Suppressor macrophage treated with lipopolysaccharide for 1 hour (primary cell): Measurements from ENCODE around the gene FEV.

Source experiments
- DNase-seq, 3 donors: peaks; one replicate each; pipeline ENCODE4 v3.0.0-alpha.2; 2020 to 2022

The FEV gene

DNA sequence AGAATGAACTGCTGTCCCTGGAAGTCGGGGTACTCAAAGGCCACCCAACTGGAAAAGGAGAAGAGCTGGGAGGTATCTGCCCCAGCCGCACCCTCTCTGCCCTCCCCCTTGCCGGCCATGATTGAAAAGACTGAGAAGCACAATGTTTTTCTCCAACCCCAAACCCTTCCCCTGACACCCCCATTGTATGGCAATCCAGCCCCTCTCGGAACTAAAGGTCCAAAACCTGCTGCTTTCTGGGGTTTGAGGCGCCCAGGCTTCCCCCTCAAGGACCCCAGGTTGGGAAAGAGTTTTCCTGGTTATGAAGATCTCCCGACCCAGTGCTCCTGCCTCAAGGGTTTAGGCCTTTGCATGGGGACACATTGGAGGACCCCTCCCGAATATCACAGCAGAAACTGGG, 7.2 kb upstream of the FEV start:
- no peak for DNase-seq

DNA sequence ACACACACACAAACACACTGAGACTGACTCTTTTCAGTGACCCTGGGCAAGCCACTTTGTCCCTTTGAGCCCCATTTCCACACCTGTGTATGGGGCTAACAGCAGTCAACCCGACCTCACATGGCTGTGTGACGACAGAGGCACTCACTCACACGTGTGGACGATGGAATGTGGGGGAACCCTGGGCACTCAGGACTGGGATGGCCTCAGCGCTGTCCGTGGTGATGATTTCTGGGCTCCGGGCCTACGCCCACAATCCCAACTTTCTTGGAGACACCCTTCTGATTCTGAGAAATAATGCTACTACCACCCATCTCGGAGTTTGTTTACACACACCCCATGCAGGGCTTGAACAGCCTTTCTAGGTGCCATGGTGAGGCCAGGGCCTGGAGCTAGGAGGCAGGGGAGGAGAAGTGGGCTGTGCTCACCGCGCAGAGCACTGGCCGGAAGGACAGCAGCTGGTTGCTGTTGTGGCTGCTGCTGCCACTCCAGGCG, 6.7 kb upstream of the FEV start:
- no peak for DNase-seq

DNA sequence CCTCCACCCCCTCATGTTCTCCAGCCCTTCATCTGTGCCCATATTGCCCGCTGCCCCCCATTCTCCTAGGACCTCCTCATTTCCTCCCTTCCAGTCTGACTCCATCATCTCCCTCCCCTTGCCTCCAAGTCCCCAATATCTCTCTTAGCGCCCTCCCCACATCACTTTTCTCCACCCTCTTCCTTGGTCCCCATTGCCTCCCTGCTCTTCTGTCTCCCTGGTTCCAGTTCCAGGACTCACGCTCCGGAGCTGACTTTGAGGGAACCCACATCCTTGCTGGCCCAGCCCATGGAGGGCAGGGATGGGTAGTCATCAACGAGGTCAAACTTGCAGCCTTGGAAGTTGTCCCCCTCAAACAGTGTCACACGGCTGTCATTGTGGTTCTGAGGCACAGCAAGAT, 5.6 kb upstream of the FEV start:
- DNase-seq, result no peak

DNA sequence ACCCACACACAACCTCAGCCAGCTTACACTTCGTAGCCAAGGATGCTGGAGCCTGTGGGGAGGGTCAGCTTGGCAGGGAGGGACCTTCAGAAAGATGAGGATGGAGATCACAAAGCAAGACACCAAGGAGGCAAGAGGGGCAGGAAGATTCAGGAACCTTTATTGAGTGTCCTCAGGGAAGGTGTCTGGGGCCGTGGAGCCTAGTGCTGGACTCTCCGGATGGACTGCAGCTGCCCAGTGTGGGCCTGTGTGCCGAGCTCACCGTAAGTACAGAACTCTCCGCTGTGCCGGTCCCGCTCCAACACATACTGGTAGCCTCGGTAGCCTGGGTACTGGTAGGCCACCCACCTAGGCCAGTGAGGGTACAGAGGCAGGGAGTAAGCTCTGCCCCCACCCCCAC, 5.1 kb upstream of the FEV start:
- no peak for DNase-seq

DNA sequence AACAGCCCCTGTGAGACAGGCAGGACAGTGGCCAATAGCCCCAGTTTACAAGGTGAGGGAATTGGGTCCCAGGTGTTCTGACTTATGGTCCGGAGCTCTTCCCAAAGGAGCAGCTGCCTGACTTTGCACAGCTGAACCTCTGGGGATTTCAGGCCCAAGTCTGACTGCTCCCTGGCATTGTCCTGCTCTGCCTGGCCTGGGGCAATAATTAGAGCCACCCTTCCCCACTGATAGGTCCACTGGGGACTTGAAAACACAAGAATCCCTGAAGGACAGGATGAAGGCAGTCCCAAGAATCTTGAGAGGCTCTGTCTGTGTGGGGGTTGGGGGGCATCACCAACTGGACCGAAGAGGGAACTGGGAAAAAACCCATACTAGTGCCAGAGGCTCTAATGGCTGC, 3.7 kb upstream of the FEV start:
- DNase-seq, result no peak

DNA sequence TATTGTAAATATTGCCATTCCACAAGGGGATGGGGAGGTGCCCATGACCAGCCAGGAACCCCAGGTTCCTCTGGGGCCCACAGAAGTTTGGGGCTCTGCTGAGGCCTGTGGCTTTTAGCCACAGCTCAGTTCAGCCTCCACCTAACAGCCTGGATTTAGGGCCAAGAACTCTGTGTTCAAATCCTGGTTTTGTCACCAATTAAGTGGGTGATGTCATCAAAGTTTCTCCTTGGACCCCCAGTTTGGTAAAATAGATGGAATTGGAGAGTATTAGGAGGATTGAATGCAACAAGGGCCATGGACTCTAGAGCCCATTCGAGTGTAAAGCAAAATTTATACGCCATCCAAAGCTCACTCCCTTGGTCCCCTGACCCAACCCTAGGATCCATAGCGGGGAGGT, 3.2 kb upstream of the FEV start:
- DNase-seq, result no peak

DNA sequence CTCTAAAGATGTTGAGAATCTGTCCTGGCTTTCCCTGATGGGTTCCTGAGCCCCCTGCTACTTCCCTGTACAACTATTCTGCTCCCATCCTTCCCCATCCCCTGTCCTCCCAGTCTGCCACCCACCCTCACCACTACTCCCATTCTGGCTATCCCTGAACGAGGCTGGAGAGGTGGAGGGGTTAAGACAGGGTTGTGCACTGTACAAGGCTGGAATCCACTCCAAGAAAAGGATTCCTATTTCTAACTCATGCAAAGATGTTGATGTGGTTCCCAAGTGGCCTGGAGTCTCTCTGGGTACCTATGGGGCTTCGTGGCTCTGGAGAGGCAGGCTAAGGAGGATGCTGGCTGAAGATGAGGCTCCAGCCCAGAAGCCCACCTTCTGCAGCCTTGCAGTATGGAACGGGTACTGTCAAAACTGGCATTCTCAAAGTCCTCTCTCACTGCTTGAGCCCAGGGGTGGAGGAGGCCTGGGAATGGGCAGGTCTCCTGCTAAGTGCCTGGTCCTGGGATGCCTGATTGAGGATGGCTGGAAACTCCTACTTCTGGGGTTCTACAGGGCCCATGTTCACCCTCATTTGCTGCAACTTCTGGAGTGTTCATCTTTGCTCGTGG, 1.3 kb upstream of the FEV start:
- DNase-seq, result no peak

DNA sequence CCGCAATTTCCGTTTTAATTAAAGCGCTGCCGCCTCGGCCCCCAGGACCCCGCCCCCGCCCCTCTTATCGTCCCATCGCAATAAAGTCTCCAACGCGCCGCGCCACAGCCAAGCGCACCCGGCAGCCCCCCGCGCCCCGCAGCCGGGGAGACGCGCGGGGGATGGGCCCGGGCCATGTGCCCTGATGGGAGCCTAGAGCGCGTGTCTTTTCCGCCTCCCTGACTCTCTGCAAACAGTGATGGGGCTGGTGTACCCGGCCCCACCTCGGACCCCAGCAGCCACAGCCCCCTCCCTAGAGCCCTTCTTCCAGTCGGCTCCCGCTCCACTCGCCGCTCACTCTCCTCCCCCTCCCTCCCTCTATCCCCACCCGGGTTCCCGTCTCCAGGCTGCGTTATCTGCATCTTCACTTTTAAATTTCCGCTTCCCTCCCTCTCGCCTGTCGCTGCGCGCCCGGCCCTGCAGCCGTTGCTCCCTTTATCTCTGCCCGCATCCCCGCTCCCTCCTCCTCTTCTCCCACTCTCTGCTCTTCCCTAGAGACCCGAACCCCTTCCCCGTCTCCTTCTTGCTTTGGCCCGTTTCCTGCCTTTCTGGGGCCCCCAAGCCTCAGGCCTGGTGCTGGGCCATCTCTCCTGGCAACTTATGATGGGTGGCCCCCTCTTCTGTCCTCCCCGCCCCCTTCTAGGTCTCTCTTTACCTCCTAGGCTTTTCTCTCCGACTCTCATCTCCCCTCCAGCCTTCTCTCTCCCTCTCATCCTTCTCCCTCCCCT, 524 bp upstream of the FEV start:
- no peak for DNase-seq

DNA sequence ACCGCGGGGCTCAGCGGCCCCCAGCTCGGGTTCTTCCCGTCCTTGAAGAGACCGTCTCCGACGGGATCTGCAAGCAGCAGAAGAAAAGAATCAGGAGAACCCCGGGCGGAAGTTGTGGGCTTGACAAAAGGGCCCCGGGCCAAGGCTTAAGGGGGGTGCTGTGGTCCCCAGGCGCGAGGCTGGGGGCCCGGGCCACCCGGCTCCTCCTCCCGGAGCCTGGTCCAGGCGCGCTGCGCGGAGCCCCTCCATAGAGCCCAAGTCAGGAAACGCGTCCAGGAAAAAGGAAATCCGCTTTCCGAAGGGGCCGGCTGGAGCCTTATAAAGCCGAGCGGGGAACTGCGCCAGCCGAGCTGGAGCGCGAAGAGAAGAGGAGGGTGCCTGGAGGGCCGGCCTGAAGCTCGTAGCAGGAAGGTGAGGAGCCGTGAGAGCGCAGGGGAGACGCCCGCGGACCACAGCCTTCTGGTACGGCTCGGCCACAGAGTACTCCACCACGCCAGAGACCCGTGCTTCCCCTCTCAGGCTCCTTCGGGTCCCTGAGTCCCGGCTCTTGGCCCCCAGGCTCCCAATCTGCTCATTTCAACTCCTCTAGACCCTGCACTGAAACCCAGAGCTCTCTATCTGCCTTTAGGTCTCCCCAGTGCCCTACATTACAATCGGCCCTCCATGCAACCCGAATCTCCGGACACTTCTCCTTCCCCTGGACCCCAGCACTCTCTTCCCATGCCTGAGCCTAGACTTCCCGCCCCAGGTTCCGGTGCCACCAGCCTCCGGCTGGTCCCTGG, 554 bp downstream of the FEV start:
- no peak for DNase-seq

DNA sequence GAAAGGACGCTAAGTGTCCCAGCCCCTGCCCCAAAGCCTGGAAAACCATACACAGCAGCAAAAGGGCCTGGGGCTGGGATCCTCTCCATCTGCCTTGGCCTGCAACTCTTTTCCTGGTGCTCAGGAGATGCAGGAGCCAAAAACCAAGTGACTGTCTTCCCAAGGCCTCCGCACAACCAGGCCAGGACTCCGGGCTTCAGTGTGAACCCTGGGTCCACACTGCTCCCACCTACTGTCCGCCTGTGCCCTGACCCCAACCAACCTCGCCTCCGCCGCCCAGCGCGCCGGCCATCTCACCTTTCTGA, 1.1 kb downstream of the FEV start:
- DNase-seq, result no peak

DNA sequence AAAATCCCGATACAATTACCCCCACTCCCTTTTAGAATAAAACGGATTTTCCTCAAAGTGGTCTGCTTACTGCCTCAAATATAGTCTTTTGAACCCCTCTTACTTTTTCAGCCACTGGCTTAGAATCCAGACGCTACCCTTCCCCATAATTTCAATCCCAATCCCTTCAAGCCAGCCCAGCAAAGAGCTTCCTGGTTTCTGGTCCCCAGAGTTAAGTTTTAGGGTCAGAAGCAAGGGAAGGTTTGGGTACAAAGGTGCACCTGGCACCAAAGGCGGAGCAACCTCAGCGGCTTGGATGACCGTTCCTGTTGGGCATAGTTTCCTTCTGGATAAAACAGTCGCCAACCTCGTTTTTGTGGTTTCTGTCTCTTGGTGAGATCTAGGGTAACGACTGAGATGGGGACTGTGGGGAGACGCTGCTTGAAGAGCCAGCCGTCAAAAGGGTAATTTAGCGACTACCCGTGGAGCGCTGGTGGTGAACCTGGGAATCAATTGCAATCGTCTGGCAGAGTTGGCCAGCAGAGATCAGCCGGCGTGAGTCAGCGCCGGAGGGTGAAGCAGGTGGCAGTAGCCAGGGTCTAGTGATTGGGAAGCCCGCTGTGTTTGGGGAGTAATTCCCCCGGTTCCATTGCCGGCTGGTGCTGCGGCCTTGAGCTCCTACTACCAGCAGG, 1.6 kb downstream of the FEV start:
- DNase-seq, result no peak

DNA sequence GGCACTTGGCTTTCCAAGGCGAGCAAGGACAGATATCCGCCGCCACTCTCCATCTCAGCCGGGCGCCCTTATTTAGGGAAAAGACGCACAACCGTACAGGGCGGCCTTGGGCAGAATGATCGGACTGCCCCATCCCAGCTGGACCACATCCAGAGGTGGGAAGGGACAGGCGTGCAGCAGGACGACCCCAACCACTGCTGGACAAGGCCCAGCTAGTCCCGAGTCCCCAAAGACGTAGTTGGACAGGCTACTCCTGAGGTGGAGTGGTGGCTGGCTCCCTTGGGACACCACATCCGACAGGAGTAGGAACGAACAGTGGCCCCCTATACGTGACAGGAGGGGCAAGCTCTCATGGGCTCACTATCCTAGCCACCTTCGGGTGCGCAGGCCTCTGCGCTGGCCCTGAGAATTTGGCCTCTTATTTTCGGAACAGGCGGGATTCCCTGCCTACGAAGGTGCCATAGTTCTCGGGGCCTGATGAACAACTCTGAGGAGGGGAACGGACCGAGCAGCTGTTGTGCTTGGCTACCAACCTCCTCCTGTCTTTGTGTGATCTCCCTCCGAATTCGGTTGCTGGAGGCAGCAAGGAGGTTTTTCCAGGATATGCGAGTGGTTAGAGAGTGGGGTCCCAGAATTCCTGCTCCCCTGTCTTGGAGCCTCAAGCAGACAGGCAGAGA, 2.3 kb downstream of the FEV start:
- DNase-seq, result no peak

DNA sequence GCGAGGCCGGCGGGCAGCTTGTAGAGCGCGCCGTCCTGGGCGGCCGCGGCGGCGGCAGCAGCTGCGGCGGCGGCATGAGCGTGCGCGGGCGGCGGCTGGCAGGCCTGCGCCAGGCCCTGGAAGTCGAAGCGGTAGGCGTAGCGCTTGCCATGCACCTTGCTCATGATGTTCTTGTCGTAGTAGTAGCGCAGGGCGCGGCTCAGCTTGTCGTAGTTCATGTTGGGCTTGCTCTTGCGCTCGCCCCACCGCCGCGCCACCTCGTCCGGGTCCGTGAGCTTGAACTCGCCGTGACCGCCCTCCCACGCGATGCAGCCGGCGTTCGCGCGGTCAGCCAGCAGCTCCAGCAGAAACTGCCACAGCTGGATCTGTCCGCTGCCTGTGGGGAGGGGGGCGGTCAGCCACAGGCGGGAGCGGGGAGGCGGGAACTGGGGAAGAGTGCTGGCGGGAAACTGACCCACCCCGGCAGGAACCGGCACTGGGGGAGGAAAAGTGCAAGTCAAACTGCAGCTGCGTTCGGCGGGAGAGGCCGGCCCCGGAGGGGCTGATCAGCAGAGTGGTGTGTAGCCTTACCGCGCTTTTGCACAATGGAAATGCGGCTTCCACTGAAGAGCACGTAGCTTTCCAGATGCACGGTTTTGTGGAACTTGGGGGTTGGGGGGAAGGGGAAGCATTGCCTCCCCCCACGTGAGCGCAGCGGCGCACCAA, 3.0 kb downstream of the FEV start:
- peak; percentile 32 to 64 (median 53) for DNase-seq

DNA sequence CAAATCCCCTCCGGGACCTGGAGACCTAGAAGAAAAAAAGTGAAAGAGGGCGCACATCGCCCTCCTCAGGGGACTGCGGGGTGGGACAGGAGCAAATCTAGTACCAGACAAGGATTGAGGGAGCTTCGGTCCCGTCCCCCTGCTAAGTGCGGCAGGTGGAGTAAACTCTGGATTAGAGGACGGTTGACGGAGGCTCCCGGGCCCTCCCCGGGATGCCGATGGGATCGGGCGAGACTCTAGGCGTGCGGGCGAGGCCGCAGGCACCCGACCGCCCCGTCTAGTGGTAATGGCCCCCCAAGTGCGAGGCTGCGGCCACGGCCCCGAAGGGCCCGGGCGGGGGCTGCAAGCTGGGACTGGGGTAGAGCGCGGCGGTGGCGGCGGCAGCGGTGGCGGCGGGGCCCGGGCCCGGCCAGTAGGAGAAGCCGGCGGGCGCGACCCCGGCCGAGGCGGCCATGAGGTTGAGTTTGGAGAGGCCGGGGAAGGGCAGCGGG, 3.5 kb downstream of the FEV start:
- no peak for DNase-seq

DNA sequence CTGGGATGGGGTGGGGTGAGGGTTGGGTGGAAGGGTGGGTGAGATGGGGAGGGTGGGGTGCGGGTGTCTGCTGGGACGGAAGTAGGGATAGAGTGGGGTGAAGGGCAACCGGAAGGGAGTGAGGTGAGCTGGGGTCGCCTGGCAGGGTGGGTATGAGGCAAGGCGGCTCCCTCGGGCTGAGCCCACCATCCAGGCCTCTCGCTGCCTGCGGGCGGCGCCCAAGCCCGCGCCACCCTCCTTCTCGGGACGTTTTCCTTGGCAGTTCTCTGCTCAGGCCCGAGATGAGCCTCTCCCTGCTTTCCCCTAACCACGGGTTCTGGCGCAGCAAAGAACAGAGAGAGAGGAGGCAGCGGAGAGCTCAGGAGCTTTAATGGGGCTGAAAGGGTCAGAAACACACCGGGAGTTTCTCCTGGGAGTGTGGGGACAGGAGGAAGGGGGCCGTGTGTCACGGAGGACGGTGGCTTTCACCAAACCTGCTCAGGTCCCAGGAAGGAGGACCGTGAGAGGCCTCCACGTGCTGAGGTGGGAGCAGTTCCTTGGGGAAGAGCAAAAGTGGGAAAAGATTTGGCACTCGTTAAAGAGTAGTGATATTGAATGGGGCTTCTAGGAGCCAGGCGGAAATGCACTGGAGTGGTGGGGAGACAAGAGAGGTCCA, 4.1 kb downstream of the FEV start:
- no peak for DNase-seq

DNA sequence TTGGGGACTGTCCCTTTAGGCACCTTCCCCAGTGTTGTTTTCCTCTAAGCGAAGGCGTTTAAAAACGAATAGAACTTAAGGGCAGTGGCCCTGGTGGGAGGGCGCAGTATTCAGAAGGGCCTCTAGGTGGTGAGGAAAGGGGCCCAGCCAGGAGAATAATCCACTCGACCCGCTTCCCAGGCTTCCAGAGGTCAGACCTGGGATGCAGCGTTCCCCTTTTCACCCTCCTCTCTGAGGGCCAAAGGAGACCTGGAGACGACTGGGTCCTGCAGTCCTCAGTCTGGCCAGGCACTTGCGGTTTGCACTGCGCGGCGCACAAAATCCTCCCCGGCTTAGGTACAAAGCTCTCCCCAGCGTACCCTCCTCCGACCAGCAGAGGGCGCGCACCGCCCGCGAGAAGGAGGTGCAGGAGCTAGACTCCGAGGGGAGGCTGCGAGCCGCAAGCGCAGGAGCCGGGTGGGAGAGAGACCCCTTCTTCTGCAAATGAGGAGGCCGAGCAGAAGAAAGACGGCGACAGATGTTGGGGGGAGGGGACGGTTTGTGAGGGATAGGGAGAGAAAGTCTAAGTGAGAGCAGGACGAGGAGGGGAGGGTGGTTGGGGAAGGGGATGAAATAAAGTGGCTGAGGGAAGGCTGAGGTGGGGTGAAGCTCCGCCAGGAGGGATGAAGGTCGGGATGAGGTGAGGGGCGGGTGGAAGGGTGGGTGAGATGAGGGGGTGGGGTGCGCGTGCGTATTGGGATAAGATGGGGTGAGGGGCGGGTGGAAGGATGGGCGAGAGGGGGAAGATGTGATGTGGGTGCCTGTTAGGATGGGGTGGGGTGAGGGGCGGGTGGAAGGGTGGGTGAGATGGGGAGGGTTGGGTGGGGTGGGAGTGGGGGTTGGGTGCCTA, 4.9 kb downstream of the FEV start:
- peak; percentile 86 to 93 (median 91) for DNase-seq

DNA sequence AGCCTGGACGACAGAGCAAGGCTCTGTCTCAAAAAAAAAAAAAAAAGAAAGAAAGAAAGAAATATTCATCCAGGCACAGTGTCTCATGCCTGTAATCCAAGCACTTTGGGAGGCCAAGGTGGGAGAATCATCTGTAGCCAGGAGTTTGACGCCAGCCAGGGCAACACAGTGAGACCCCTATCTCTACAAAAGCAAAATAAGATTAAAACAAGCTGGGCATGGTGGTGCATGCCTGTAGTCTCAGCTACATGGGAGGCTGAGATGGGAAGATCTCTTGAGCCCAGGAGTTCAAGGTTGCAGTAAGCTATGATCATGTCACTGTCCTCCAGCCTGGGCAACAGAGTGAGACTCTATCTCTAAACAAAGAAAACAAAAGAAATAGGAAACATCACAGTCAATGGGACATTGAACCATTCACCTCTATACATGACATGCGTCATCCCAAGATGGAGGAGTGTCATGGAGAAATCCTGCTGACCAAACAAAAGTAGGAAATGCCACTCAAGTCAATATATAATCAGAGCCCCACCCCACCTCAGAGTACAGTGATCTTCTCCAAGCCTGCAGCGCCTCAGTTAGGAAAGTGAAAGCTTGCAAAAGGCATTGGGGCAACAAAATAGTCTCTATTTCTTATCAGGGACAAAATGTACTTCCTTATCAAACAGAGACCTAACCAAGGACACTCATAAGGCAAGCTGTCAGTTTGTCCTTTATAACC, 9.8 kb downstream of the FEV start:
- DNase-seq, result no peak

DNA sequence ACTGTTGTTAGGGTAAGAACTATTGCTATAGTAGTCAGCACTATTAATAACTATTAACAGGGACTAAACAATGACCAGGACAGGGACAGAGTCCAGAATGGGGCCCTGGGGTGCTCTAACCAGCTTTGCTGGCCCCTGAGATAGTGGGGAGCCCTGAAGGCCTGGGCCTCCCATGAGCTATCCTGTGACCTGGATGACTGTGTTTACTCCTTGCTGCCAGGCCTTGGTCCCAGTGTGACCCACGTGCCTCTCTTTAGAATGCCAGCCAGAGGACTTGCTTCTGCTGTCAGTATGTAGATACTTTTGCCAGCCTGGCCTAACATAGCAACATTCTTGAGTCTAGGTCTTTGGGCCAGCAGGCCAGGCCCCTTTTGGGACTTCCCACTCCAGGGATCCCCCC, 14.1 kb downstream of the FEV start:
- no peak for DNase-seq

DNA sequence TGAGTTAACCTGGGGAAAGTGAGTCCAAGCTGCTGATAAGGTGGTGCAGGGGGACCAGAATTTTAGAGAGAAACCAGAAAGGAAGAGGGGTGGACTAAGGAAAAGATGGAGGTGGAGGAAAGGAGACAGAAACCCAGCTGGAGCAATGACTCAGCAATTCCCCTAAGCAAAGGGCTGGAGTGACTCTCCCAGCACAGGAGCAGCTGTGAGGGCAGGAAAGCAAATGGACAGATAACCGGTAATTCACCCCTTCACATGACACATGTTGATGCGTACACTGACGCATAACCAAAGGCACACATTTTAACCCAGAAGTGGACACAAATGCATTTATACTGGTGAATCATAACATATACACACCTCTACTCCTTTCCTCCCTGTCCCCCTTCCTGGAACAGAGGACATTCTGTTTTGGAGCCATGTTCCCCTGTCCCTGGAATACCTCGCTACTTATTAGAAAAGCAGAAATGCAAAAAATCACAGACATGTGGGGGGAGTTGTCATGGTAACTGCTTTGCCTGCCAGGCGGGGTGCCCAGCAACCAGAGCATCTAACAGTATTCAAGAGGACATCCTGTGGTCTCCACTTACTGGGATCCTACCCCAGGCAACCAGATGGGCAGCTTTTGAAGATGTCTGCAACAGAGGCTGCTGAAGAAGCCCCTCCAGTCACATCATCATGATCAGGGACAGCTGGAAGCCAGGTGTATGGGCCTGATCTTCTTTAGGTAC, 20.8 kb downstream of the FEV start:
- peak in 1 of 3 donors; percentile 48 for DNase-seq
